Epithelial cell of prostate (primary cell): ENCODE results near the gene RAP1GAP.

Experiments used
- DNase-seq: peaks from one replicate; pipeline ENCODE4 v3.0.0-alpha.2; 2011; ENCODE audit warnings: low read depth, low spot score
- H3K27ac ChIP-seq: fragments of 450-650 bp; 2 replicates; pipeline ENCODE4 v1.5.1; 2017; ENCODE audit warnings: mild to moderate bottlenecking

RAP1GAP gene

DNA sequence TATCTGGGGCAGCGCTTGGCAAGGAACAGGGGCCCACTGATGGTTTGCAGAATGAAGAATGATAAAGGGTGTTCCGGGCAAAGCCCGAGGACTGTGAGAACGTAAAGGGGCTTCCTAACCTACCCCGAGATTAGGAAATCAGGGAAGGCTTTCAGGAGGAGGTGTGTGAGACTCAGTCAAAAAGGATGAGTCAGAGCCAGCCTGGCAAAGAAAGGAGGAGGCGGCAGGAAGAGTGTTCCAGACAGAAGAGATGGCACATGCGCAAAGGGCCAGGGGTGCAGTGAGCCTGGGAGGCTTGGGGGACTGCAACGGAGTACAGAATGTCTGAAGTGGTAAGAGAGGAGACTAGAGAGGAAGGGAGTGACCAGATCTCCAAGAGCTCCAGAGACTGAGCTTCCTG is 70.3 kb downstream of the RAP1GAP start:
- DNase-seq, result no peak
- no peak overlapping the region for H3K27ac ChIP-seq

DNA sequence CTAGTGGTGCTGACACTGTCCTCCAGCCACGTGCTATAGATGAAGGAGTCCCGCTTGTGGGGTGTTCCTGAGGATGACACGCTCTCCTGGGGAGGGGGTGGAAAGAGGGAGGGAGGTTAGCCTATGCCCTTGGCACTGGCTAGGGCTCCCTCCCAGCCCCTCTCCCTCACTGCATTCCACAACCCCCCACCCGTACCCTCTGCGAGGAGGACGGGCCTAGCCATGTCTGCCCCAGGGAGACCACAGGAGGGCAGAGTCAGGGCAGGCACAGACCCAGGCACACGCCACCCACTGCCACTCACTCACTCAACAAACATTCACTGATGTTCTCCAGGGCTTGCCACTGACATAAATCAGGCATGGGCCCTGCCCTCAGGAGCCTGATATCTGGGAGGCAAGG is 70.7 kb downstream of the RAP1GAP start:
- DNase-seq, result no peak

DNA sequence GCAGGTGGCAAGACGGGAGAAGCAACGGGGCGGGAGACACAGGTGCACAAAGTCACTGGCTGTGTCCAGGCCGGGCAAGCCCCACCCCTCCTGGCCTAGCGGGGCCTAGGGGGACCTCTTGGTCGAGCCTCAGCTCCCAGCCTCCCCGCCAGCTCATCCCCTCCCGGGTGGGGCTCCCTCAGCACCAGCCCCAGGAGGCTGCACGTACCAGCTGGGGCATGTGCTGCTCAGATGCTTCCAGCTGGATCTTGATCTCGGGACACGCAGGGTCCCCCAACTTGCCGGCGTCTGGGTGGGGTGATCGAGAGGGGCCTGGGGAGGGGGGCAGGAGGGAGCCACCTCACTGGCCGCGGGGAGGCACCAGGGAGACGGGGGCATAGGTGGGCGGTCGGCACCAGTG is 71.4 kb downstream of the RAP1GAP start:
- H3K27ac ChIP-seq, result no peak overlapping the region

More for the DNA sequence above, 70.7 kb downstream of the RAP1GAP start:
- no peak overlapping the region for H3K27ac ChIP-seq

DNA sequence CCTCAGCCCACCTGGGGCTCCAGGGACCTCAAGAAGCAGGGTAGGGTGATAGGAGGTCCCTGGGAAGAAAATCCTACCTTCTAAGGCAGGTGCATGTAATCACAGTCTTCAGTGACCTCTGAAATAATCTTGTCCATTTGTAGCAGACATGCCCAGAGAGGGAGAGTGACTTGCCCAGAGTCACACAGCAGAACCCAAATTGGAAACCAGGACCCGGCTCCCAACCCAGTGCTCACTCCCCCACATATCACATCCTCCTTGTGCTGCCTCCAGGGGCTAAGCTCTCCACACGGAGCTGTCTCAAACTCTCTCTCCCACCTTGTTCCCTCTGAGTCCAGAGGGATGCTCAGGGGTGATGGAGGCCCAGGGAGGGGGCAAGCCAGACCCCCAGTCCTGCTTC is 72.5 kb downstream of the RAP1GAP start:
- H3K27ac ChIP-seq, result no peak overlapping the region
- DNase-seq, result no peak

More for the DNA sequence above, 71.4 kb downstream of the RAP1GAP start:
- DNase-seq, result no peak

DNA sequence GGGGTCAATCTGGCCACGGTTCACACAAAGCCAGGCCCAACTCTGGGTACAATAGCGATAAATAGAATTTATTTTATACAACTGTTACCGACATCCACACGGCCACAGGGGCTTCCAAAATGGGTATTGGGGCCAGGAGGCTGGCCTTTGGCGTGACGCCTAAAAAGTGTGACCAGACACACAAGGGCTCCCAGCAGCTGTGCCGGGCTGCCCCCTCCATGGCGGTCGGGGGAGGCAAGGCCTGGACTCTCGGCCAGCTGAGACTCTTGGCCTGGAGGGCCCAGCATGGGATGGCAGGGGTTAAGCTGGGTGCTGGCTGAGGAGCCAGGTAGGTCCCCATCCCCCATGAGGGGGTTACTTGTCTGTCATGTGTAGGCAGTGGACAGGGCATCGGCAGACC is 73.0 kb downstream of the RAP1GAP start:
- DNase-seq, result no peak
- H3K27ac ChIP-seq, result no peak overlapping the region

DNA sequence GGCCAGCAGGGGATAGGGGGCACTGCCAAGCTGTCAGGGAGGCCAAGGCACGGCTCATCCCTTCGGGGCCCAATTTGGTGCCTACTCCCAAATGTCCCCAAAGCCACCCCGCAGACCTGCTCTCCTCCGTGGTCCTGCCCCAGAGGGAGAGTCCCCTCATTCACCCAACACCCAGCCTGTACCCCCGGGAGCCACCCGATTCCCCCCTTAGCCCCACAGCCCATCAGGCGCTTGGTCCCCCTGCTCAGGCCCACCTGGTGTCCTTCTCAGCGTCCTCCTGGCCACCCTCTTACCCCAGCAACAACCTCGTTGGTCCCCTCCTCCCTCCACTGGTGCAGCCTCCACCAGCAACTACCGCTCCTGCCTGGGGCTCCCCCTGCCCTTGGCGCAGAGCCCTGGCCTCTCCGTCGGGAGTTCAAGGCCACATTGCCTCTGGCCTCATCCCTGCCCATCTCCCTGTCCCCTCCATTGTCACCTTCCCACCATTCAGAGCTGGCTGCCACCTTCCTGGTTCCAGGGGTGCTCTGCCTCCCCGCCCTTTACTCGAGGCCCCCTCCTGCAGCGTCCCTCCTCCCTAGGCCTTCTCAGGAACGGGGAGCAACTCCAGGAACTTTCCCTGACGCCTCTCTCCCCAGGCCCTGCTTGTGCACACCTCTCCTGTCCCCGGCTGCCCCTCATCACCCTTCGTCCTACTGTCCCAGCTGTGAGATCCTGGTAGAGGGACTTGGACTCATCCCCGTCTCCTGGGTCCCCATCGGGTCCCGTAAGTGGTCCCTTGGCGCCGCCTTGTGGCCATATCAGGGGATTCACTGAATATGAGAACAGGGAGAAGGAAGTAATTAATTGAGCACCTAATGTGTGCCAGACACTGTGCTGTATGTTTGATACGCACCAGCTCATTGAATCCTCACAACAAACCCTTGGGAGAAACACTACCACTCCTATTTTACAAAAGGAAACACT is 73.9 kb downstream of the RAP1GAP start:
- H3K27ac ChIP-seq, result no peak overlapping the region
- DNase-seq, result no peak

DNA sequence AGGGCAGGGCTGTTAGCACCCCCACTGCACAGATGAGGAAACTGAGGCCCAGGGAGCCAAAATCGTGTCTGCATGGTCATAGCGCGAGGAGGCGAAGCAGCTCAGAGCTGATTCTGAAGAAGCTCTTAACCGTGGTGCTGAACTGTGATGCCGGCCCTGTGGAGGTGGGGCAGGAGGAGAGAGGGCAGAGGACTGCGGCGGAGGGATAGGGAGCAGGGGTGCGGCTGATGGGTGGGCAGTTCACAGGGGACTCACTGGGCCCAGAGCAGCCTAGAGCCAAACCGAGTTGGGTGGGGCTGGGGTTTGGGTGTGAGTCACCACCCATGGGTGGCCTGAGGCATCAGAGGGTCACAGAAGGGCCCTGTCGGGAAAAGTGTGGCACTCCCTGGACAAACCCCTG is 74.7 kb downstream of the RAP1GAP start:
- DNase-seq, result no peak

DNA sequence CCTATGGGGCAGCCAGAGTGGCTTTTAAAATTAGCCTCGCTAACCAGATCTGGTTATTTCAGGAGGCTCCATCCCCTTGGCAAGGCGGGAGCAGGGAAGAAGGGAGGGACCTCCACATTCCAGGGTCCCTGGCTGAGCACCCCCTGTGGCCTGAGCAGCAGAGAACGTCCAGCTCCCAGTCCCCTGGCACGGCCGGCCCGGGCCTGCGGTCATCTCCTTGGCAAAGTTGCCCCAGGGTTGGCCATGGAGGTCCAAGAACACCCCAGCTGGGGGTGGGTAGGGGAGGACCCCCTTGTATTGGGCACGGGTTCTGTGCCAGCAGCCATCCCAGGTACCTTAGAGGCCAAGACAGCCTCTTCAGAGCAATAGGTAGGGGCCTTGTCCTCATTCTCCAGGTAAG is 75.9 kb downstream of the RAP1GAP start:
- no peak overlapping the region for H3K27ac ChIP-seq
- no peak for DNase-seq

More for the DNA sequence above, 74.7 kb downstream of the RAP1GAP start:
- H3K27ac ChIP-seq, result no peak overlapping the region

DNA sequence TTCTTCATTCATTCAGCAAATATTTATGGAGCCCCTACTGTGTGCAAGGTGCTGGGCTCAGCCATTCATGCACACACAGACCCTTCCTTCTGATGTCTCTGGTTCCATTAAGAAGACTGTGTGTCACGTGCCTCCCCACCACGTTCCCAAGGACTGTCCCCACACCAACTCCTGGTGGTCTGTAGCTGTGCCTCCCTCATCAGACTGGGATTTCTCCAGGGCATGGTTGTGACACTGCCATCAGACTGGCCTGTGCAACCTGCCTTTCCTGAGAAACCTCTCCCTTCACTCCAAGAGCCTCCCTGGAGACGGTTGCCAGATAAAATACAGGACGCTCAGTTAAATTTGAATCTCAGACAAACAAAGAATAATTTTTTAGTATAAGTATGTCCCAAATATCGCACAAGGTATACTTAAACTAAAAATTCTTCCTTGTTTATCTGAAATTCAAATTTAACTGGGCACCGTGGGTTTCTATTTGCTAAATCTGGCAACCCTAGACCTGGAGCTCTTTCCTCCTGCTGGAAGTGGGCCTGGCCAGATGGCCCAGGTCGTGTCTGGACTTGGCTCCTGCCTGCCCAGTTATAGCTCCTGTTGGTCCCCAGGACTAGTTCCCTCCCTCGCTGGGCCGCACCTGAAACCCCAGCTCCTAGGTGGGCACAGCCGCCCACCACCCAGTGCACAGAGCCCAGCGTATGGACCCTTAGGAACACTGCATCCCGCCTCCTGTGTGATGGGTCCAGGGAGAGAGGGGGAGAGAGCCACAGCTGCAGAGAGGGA is 76.9 kb downstream of the RAP1GAP start:
- no peak for DNase-seq

DNA sequence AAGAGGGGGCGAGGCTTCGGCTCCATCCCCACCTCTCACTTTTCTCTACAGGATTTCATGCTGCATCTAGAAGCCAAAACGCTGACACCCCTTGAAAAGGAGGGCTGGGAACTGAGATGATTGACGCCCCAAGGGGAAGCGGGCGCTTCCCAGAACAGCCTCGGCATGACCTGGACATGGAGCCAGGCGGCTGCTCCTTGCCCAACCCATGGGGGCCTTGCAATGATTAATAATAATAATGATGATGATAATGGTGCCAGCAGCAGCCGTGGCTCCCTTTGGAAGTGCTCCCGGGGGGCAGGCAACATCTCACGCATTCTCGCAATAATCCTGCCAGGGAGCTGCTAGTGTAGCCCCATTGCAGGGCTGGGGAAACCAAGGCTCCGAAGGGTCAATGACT is 78.2 kb downstream of the RAP1GAP start:
- no peak for DNase-seq
- H3K27ac ChIP-seq, result no peak overlapping the region

More for the DNA sequence above, 76.9 kb downstream of the RAP1GAP start:
- no peak overlapping the region for H3K27ac ChIP-seq

DNA sequence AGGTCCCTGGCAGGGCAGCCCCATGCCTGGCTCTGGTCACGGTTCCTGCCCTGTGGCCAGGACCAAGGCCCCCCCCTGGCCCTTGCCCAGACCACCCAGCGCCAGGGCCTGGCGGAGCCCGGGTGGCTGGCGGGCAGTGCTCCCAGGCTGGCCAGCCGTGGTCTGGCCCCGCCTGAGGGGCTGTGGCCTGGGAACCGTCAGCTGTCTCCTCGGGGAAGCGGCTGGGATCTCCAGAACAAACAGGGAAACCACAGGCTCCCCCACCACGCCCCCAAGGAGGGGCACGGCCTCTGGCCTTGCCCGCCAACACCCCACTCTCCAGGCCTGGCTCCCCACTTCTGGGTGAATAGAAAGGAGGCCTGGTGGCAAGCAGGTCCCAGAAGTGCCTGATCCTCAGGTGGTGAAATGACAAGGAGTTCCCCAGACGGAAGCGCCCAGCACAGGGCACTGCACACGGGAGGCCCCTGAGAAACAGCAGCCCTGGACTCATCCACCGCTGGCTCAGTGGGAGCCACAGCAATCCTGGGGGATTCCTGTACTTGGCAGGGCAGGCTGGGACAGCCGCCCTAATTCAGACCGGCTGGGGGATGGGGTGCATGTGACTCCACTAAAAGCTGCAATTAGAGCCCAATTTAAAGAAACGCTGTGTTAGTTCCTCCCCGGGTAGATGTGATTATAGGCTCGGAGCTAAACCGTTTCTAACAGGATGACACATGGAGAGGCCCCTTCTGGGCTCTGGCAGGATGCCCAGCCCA is 78.9 kb downstream of the RAP1GAP start:
- H3K27ac ChIP-seq, result no peak overlapping the region
- no peak for DNase-seq

DNA sequence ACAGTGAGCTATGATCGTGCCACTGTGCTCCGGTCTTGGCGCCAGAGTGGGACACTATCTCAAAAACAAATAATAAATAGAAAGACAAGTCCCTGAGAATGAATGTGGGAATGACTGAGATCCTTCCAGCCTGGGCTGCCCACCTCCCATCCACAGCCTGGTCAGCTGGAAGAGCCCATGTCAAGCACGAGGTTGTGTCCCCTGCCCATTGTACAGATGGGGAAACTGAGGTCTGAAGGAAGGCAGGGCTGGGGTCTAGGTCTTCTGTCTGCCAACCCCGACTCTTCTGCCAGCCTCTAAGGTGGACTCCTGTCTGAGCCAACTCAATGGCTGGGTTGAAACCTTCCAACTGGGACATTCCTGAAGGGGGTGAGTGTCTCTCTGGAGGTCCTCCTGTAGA is 79.5 kb downstream of the RAP1GAP start:
- no peak overlapping the region for H3K27ac ChIP-seq
- DNase-seq, result no peak

DNA sequence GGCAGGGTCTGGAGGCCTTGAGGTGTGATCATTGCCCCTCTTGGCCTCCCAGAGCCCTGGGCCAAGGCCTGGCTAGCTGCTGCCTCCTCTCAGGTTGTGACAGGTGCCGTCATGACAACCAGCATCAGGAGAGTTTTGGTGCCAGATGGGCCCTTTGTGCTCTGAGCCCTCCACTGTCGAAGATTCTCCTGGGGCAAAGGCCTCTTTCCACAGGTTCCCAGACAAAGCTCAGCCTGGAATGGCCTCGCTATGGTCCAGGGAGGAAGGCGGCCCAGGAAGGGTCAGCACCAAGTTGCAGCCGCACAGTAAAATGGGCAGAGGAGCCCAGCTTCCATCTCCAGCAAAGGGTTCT is 81.6 kb downstream of the RAP1GAP start:
- H3K27ac ChIP-seq, result no peak overlapping the region
- DNase-seq, result no peak

DNA sequence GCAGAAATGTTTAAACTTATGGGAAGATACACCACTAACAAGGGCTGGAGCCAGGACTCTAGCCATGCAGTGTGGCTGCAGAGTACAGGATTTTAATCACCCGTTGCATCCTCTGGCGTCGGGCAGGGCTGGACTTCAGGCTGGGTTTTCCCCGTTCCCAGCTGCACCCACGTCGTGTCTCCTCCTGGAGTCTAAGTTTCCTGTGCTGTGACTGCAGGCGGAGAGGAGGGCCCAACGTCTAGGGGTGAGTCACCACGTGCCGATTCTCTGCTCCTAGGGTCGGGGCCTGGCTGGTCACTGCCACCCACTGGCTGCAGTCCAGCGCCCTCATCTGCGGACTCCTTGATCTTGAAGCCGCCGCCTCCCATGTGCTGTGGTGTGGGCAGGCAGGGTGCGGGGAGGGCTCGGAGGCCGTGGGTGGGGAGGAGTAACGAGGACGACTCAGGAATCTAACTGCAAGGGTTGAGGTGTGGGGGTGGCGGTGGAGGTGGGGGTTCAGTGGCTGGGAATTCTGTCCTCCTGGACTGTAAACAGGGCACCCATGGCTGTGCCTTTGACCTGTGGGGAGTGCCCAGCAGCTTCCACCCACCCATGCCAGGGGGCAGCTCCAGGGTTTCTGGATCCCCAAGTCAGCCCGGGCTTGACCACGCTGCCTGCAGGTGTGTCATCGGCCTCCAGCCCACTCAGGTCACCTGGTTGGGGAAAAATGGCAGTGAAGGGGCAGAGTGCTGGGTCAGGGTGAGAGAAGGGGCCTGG is 82.1 kb downstream of the RAP1GAP start:
- no peak overlapping the region for H3K27ac ChIP-seq
- no peak for DNase-seq

DNA sequence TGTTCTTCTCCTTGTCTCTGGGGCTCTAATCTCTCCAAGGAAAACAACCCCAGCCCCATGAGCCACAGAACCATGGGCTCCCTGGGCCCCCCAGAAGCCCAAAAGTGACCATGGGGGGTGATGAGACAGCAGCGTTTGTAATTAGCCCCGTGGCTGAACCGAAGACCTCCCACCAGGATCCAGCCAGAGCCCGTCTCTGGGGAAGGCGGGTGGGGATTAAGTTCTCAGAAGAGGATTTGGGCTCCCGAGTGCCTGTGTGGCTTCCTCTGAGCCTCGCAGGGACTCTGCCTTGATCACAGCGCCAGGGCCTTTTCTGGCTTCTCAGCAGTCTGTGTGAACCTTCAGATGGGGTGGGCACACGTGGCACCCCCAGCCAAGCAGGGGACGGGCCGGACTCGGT is 82.9 kb downstream of the RAP1GAP start:
- DNase-seq, result no peak
- H3K27ac ChIP-seq, result no peak overlapping the region

DNA sequence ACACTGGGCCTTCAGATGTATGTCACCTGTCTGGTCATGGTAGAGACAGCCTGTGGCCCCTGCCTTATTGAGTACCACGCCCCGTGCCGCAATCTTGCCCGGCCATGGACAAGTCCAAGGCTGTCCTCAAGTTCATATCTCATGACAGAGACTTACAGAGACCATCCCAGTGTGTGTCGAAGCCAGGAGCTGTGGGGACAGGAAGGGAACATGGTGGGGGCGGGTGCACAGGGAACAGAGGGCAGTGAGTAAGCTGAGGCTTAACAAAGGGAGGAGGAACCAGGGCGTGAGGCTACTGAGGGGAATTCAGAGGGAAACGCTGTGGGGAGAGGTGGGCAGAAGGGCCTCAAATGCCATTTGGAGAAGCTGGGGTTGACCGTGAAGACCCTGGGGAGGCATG is 84.1 kb downstream of the RAP1GAP start:
- no peak for DNase-seq
- no peak overlapping the region for H3K27ac ChIP-seq

DNA sequence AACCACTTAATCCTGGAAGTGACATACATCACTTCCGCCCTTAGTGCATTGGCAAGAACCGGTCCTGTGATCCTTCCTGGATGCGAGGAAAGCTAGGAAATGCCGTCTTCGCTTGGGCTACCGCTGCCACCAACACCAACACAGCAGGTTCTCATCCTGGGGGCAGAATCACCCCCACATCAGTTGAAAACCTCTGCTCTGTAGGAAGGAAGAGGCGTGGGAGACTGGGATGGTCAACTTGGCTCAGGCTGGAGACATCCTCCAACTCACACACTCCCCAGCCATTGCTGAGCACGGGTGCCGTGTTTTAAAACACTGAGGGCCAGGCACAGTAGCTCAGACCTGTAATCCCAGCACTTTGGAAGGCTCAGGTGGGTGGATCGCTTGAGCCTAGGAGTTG is 85.1 kb downstream of the RAP1GAP start:
- no peak for DNase-seq
- no peak overlapping the region for H3K27ac ChIP-seq

DNA sequence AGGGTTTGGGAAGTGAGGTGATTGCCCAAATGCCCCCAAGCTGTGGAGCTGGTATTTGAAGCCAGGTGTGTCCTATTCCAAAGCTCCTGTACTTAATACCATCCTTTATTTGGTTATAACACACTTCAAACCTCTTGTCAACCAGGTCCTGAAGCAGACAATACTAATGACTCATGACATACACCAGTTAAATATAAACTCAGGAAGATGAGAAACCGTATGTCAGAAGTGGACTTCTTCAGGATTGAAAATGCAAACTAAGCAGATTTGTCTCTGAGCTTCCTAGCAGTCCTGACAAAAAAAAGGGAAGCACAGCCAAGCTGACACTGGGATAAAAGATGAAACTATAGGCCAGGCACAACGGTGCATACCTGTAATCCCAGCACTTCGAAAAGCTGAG is 89.4 kb downstream of the RAP1GAP start:
- no peak for DNase-seq
- H3K27ac ChIP-seq, result no peak overlapping the region

DNA sequence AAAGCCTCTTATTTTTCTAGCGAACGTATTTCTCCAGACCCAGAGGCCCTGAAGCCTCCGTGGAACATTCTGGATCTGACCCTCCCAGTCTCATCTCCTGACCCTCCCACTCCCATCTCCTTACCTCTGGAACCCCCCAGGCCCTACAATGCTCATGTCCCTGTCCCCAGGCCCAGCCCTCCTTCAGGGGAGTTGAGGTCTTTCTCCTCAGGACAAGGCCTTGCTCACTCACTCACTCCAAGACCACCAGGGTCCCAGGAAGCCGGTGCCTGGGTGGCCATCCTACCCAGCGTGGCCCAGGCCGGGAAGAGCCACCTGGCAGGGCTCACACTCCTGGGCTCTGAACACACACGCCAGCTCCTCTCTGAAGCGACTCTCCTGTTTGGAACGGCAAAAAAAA is 91.2 kb downstream of the RAP1GAP start:
- no peak overlapping the region for H3K27ac ChIP-seq
- no peak for DNase-seq

DNA sequence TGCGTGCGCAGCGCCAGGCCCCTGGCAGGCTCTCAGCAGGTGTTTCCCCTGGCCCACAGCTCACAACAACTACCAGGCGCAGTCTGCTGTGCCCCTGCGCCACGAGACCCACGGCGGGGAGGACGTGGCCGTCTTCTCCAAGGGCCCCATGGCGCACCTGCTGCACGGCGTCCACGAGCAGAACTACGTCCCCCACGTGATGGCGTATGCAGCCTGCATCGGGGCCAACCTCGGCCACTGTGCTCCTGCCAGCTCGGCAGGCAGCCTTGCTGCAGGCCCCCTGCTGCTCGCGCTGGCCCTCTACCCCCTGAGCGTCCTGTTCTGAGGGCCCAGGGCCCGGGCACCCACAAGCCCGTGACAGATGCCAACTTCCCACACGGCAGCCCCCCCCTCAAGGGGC is 91.8 kb downstream of the RAP1GAP start:
- H3K27ac ChIP-seq, result no peak overlapping the region
- DNase-seq, result no peak
